Brain microvascular endothelial cell (primary cell): ENCODE results near the gene SLC4A7.
A peak's percentile ranks its signal among the peaks of the same experiment; 100 is the strongest.
"Not testable (repeated sequence)": the region's sequence is repeated elsewhere in the genome, so short reads cannot be mapped to it uniquely, and the experiment has no call there.

Source experiments
- DNase-seq: peaks from one replicate; pipeline ENCODE4 v3.0.0-alpha.2; 2020
- H3K27ac ChIP-seq: fragments of 250-450 bp; sonication (Bioruptor Pico); 2 replicates; pipeline ENCODE4 v1.5.1; 2020; ENCODE audit warnings: mild to moderate bottlenecking, moderate library complexity
- H3K27me3 ChIP-seq: fragments of 250-450 bp; sonication (Bioruptor Pico); replicated peaks from 2 replicates; pipeline ENCODE4 v1.5.1; 2020; ENCODE audit warnings: mild to moderate bottlenecking
- H3K36me3 ChIP-seq: fragments of 250-450 bp; sonication (Bioruptor Pico); replicated peaks from 2 replicates; pipeline ENCODE4 v1.5.1; 2020; ENCODE audit warnings: mild to moderate bottlenecking
- H3K4me3 ChIP-seq: 2 replicates; pipeline ENCODE4 v1.5.1; 2011; ENCODE audit warnings: low read depth, mild to moderate bottlenecking, control low read depth, low read length, moderate library complexity
- in situ Hi-C: cut with HindIII; loops from 2 replicates; pipeline ENCODE4 v1.10.0; 2017; ENCODE audit warnings: low sequenced_read_pairs, low pct_ligation_motif_present
- TF ChIP-seq, protein P1 (sequence below): IDR thresholded peaks from 2 replicates; pipeline ENCODE4 v1.5.1; 2011; ENCODE audit warnings: low read depth, mild to moderate bottlenecking, moderate library complexity, low read length, control low read depth, inconsistent platforms; ENCODE audit errors: missing control alignments

The SLC4A7 gene

DNA sequence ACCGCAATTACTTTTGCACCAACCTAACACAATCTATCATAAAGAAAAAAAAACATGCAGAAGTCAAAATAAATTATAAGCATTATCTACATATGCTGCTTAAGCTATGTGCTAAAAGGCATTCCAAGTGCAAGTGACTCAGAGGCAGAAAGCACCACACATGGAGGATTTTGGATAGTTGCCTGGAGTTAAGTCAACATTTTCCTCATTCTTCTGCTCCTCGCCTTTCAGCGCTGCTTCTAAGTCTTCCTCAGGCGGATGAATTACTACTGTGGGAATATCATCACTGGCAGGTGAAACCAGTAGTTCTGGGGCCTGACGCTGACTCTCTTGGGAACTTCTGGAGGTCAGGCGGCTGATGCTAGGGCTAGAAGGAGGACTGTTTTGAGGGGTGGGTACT lies 53.1 kb downstream of the SLC4A7 start:
- peak; percentile 96 for DNase-seq
- H3K27me3 ChIP-seq = no peaks in the 10 kb centered on the region
- TF ChIP-seq, protein P1, sequence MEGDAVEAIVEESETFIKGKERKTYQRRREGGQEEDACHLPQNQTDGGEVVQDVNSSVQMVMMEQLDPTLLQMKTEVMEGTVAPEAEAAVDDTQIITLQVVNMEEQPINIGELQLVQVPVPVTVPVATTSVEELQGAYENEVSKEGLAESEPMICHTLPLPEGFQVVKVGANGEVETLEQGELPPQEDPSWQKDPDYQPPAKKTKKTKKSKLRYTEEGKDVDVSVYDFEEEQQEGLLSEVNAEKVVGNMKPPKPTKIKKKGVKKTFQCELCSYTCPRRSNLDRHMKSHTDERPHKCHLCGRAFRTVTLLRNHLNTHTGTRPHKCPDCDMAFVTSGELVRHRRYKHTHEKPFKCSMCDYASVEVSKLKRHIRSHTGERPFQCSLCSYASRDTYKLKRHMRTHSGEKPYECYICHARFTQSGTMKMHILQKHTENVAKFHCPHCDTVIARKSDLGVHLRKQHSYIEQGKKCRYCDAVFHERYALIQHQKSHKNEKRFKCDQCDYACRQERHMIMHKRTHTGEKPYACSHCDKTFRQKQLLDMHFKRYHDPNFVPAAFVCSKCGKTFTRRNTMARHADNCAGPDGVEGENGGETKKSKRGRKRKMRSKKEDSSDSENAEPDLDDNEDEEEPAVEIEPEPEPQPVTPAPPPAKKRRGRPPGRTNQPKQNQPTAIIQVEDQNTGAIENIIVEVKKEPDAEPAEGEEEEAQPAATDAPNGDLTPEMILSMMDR = no peak
- H3K4me3 ChIP-seq = no peak overlapping the region
- in situ Hi-C loops = no loop called here
- peaks cover 19% of the 10 kb centered on the region for H3K36me3 ChIP-seq
- H3K27ac ChIP-seq = peak overlapping the region; percentile 68

DNA sequence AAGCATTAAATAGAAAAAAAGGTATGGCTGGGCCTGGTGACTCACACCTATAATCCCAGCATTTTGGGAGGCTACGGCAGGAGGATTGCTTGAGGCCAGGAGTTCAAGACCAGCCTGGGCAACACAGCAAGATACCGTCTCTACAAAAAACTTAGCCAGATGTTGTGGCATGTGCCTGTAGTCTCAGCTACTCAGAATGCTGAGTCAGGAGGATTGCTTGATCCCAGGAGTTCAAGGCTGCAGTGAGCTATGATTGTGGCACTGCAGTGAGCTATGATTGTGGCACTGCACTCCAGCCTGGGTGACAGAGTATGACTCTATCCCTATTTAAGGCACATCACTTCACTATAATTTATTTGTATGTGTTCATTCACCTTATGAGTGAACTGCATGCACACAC lies 54.3 kb downstream of the SLC4A7 start:
- Histone ChIP-seq H3K36me3 (peaks cover 18% of the 10 kb centered on the region), H3K4me3 (no peak overlapping the region), H3K27ac (no peak overlapping the region), H3K27me3 (no peaks in the 10 kb centered on the region)
- in situ Hi-C loops = no loop called here
- DNase-seq = no peak
- TF ChIP-seq, protein P1 = no peak

DNA sequence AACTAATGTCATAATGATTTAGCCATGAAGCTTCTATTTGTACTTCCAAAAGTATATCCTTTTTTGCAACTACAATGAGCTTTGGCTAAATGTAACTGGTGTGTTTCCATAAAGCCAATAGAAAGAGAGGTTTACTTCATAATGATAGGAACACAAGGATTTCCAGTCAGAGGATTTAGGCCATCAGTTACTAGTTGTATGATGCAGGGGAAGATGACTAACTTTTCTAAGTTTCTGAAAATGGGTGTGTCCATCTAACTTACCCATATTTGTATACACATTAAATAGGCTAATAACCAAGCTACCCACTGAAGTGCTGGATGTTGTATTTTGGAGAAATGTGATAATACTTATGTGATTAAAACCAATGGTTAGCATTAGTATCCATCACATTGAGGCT lies 55.7 kb downstream of the SLC4A7 start:
- H3K27me3 ChIP-seq = no peaks in the 10 kb centered on the region
- no peak for DNase-seq
- H3K4me3 ChIP-seq = no peak overlapping the region
- TF ChIP-seq, protein P1 = no peak
- H3K27ac ChIP-seq = no peak overlapping the region
- peaks cover 18% of the 10 kb centered on the region for H3K36me3 ChIP-seq
- in situ Hi-C loops = no loop called here

DNA sequence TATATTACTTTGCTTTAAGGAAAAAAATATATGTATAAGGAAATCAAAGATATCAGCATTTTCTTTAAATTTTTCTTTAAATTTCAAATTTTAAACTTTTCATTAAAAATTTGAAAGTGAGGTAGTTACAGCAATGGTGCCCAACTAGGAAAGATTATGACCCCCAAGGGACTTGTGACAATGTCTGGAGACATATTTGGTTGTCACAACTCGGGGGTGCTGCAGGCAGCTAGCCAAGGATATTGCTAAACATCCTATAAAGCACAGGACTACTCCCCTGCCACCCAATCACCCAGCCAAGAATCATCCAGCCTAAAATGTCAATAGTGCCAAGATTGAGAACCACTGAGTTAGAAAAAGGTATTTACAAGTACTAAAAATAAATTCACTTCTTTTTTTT lies 57.3 kb downstream of the SLC4A7 start:
- TF ChIP-seq, protein P1 = no peak
- Histone ChIP-seq H3K27ac (no peak overlapping the region), H3K27me3 (no peaks in the 10 kb centered on the region), H3K4me3 (no peak overlapping the region), H3K36me3 (peaks cover 12% of the 10 kb centered on the region)
- in situ Hi-C loops = no loop called here
- DNase-seq = no peak

DNA sequence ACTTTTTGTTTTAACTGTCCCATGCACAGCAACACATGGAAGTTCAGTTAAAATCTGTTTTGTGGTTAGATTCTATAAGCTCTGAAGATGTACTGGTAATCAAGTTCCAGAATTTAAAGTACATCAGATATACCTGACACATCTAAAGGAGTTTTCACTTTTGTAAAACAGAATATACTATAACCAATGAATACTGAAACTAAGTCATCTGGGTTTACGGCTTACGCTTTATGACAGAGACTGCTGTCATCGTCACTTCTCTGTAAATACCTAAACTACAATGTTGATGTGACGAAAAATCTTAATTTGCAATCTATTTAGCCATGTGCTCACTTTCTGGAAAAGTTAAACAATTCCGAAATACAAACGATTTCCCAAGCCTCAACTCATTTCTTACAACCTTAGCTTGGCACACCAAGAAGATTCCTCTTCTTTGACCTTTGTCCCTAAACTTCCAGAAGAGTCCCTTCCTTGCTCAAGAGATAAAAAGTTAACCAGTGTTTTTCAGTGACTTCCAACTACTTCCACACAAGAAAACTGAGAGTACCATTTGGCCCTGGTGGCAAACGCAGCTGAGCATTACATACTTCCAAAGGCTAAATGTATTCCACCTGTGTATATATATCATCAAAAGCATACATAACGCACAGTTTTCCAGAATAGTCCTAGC lies 58.2 kb downstream of the SLC4A7 start:
- H3K36me3 ChIP-seq = peaks cover 13% of the 10 kb centered on the region
- H3K27ac ChIP-seq = no peak overlapping the region
- H3K4me3 ChIP-seq = no peak overlapping the region
- no peak for DNase-seq
- H3K27me3 ChIP-seq = no peaks in the 10 kb centered on the region
- TF ChIP-seq, protein P1 = no peak
- in situ Hi-C loops = no loop called here

DNA sequence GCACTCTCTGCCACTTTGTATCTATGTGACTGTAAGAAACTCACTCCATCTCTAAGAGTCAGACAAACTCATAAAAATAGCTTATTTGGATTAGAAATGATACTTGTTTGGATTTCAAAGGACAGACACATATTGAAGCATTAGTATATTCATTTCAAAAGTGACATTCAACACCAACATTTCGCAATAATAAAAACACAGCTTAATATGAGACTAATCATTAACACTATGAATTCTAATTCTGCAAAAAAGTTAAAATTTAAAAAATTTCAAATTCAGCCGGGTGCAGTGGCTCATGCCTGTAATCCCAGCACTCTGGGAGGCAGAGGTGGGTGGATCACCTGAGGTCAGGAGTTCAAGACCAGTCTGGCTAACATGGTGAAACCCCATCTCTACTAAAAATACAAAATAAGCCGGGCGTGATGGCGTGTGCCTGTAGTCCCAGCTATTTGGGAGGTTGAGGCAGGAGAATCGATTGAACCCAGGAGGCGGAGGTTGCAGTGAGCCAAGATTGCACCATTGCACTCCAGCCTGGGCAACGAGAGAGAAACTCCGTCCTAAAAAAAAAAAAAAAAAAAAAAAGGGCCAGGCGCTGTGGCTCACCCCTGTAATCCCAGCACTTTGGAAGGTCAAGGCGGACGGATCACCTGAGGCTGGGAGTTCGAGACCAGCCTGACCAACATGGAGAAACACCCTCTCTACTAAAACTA lies 59.2 kb downstream of the SLC4A7 start:
- in situ Hi-C loops, H3K27me3 ChIP-seq, DNase-seq, H3K4me3 ChIP-seq, H3K27ac ChIP-seq: not testable (repeated sequence)
- peaks cover 18% of the 10 kb centered on the region for H3K36me3 ChIP-seq
